K562 (cell line): ENCODE measurements around the gene GAGE2A. TPM values are rescaled to one million over a fixed set of nuclear protein-coding genes. Genes with fewer than 3 reads are reported as not detected.
"Not testable (repeated sequence)": the region's sequence is repeated elsewhere in the genome, so short reads cannot be mapped to it uniquely, and the experiment has no call there.

Experiments used
- ATAC-seq: fragments of 200-7000 bp; cut with Tn5 transposase; 3 replicates; pipeline ENCODE4 v1.9.1; 2020; ENCODE audit warnings: moderate library complexity
- Bru-seq: library from RNA; stranded (reverse); fragments of 400-500 nt; gene quantifications from one replicate; lab custom pipeline; 2021; lab: Mats Ljungman, UMichigan
- BruChase-seq, 2 experiments: library from RNA; stranded (reverse); fragments of 400-500 nt; gene quantifications; one replicate each; lab custom pipeline; 2021; lab: Mats Ljungman, UMichigan
- BruUV-seq: library from RNA; stranded (reverse); fragments of 400-500 nt; replicated peaks from 2 replicates; lab custom pipeline; 2021; lab: Mats Ljungman, UMichigan
- CTCF ChIA-PET: fragments of 300-600 bp; formaldehyde crosslinking; extraction: SDS; loops from one replicate; lab custom pipeline; 2021; ENCODE audit warnings: low intra/inter-chr PET ratio; lab: Yijun Ruan, JAX
- POLR2A ChIA-PET: fragments of 300-600, 350-650 bp; sonication (Branson Sonifier 250); formaldehyde crosslinking; extraction: SDS; loops from one replicate; lab custom pipeline; 2021; ENCODE audit warnings: antibody characterized with exemption, inconsistent platforms; lab: Yijun Ruan, JAX
- DNase-seq, 4 experiments: peaks; one replicate each; pipeline versions ENCODE4 v3.0.0 to v3.0.0-alpha.2; 2011 to 2018; ENCODE audit warnings: low spot score in 3 of 4, mixed read lengths in 3 of 4; ENCODE audit errors: extremely low read depth in 1 of 4
- FAIRE-seq: peaks from 2 replicates; lab custom pipeline; 2011; peaks lifted over from hg19 to GRCh38; lab: Jason Lieb, UNC
- H2AFZ ChIP-seq: 2 replicates; pipeline ENCODE4 v1.6.0; 2011; ENCODE audit warnings: low read depth, low read length, control low read depth, inconsistent platforms
- H3K27ac ChIP-seq: fragments of 200-600 bp; 3 replicates; pipeline ENCODE4 v1.8.0; 2011; ENCODE audit warnings: low read depth, mild to moderate bottlenecking, control low read depth, inconsistent platforms, low read length, moderate library complexity, mixed read lengths; ENCODE audit errors: extremely low read depth
- H3K27me3 ChIP-seq, 2 experiments: fragments of 300-600 bp in 1 of 2; 2 replicates in 1 of 2; 3 replicates in 1 of 2; pipeline versions ENCODE4 v1.6.0 to v1.8.0; 2011; ENCODE audit warnings: inconsistent platforms in 2 of 2, low read length in 2 of 2, mild to moderate bottlenecking in 1 of 2, mixed read lengths in 1 of 2, moderate library complexity in 1 of 2; ENCODE audit not compliant: control insufficient read depth in 2 of 2, insufficient read depth in 2 of 2
- H3K36me3 ChIP-seq: fragments of 300-600 bp; 3 replicates; pipeline ENCODE4 v1.8.0; 2011; ENCODE audit warnings: mild to moderate bottlenecking, low read length, inconsistent platforms; ENCODE audit not compliant: control insufficient read depth, insufficient read depth
- H3K4me1 ChIP-seq, 2 experiments: fragments of 200-600 bp in 1 of 2; replicated peaks in 1 of 2; 2 replicates in 1 of 2; 3 replicates in 1 of 2; pipeline versions ENCODE4 v1.5.1 to v1.8.0; 2011; ENCODE audit warnings: inconsistent platforms in 2 of 2, low read length in 2 of 2, mild to moderate bottlenecking in 1 of 2, mixed read lengths in 1 of 2, moderate library complexity in 1 of 2; ENCODE audit not compliant: control insufficient read depth in 2 of 2, insufficient read depth in 2 of 2
- H3K4me2 ChIP-seq: 2 replicates; pipeline ENCODE4 v1.6.1; 2011; ENCODE audit warnings: low read length, control low read depth, inconsistent platforms, mixed read lengths; ENCODE audit not compliant: insufficient read depth
- H3K4me3 ChIP-seq: fragments of 200-600 bp; sonication (generic), shearing (Covaris generic); 2 replicates; pipeline ENCODE4 v1.5.1; 2016; ENCODE audit warnings: control low read depth, inconsistent platforms
- H3K79me2 ChIP-seq: fragments of 200-600 bp; 3 replicates; pipeline ENCODE4 v1.8.0; 2011; ENCODE audit warnings: low read length, inconsistent platforms; ENCODE audit not compliant: control insufficient read depth, insufficient read depth
- H3K9ac ChIP-seq, 2 experiments: 2 replicates each; pipeline versions ENCODE4 v1.6.0 to v1.6.1; 2011; ENCODE audit warnings: low read depth in 2 of 2, low read length in 2 of 2, control low read depth in 1 of 2, inconsistent platforms in 1 of 2, mild to moderate bottlenecking in 1 of 2, mixed read lengths in 1 of 2; ENCODE audit not compliant: insufficient read depth in 1 of 2
- H3K9me1 ChIP-seq: one replicate; pipeline ENCODE4 v1.6.0; 2011; ENCODE audit warnings: inconsistent platforms, mild to moderate bottlenecking, low read length, moderate library complexity; ENCODE audit not compliant: control insufficient read depth, insufficient read depth
- H3K9me3 ChIP-seq: replicated peaks from 2 replicates; pipeline ENCODE4 v1.5.1; 2011; ENCODE audit warnings: low read depth, low read length, inconsistent platforms; ENCODE audit not compliant: control insufficient read depth, insufficient read depth
- H4K20me1 ChIP-seq: replicated peaks from 2 replicates; pipeline ENCODE4 v1.6.1; 2011; ENCODE audit warnings: low read length, inconsistent platforms, mixed read lengths; ENCODE audit not compliant: control insufficient read depth, insufficient read depth
- WGBS: fragments of 100-300 bp; shearing (Covaris generic); methylation state at CpG from one replicate; pipeline ENCODE4 v1.1.6; 2016; ENCODE audit warnings: low coverage, mixed read lengths; ENCODE audit not compliant: insufficient coverage; ENCODE audit errors: missing lambda C conversion rate; 5-methylcytosine and 5-hydroxymethylcytosine counted together
- in situ Hi-C: fragments of 300-500 bp; cut with MboI; formaldehyde crosslinking; loops from 4 replicates; pipeline ENCODE4 v1.15.0; 2018; ENCODE audit warnings: inconsistent platforms, mixed read lengths
- intact Hi-C: fragments of 100-400 bp; cut with micrococcal nuclease; formaldehyde crosslinking; loops from 2 replicates; pipeline ENCODE4 v1.14.2; 2022
- long read RNA-seq, 3 experiments: library from polyadenylated mRNA in 2 of 3; library from RNA in 1 of 3; unstranded in 2 of 3; stranded (forward) in 1 of 3; transcript quantifications; one replicate each; pipeline ENCODE4 v2.0.0, GENCODE V29; 2019 to 2022
- polyA minus RNA-seq, 3 experiments: library from RNA; depleted of rRNA, polyadenylated mRNA; stranded (reverse); fragments of >200 nt; gene quantifications; 2 replicates each; pipeline ENCODE4 v1.2.3, GENCODE V29; 2011
- polyA plus RNA-seq, 8 experiments: library from polyadenylated mRNA; depleted of rRNA in 4 of 8; stranded (reverse) in 5 of 8; unstranded in 3 of 8; fragments of >200 nt; fragmentation: Nextera tagmentation in 2 of 8; fragmentation: Illumina TruSeq in 1 of 8; extraction: Ambion mirVana in 2 of 8; extraction: Trizol in 1 of 8; gene quantifications; 2 replicates each; pipeline versions ENCODE4 v1.2.1 to v1.2.3, GENCODE V29; 2011 to 2014; ENCODE audit warnings: inconsistent platforms in 1 of 8, missing spikeins in 1 of 8
- total RNA-seq, 7 experiments: library from RNA; depleted of rRNA in 6 of 7; stranded (reverse); fragments of >200 nt in 6 of 7; fragmentation: Illumina TruSeq in 2 of 7; extraction: Trizol in 2 of 7; gene quantifications; 2 replicates each; pipeline versions ENCODE4 v1.2.1 to v1.2.3, GENCODE V29; 2011 to 2021; ENCODE audit warnings: low replicate concordance in 1 of 7

Gene GAGE2A
- total RNA-seq (2011; cell fraction: chromatin; rRNA removed; ENCODE audit: low replicate concordance), result not detected in 2 replicates
- total RNA-seq (2011; cell fraction: nucleolus; rRNA removed), result 4.7 and 5.4 TPM in 2 replicates
- 3.7 TPM in 1 of 2 replicates, not detected in the other for total RNA-seq (2011; cell fraction: nucleoplasm; rRNA removed)
- 23.7 and 90.7 TPM in 2 replicates for total RNA-seq (2014; rRNA removed)
- 81.1 and 105 TPM in 2 replicates for total RNA-seq (2014; rRNA removed; fragmentation: Illumina TruSeq; extraction: Trizol)
- 68.2 and 72.4 TPM in 2 replicates for total RNA-seq (2015; rRNA removed; fragmentation: Illumina TruSeq; extraction: Trizol)
- total RNA-seq (2021), result 583 and 588 TPM in 2 replicates
- polyA plus RNA-seq (2011; rRNA removed), result 36.1 and 85.8 TPM in 2 replicates
- 29.3 and 51.3 TPM in 2 replicates for polyA plus RNA-seq (2011; cell fraction: cytosol; rRNA removed)
- 9.4 and 10.3 TPM in 2 replicates for polyA plus RNA-seq (2011; cell fraction: nucleus; rRNA removed)
- polyA plus RNA-seq (2012), result 73.0 and 308 TPM in 2 replicates
- polyA plus RNA-seq (2014; fragmentation: Illumina TruSeq; extraction: Trizol), result 32.4 and 37.7 TPM in 2 replicates
- 10 to 100 TPM; 84.6 to 84.9 TPM for polyA plus RNA-seq (2014; fragmentation: Nextera tagmentation; extraction: Ambion mirVana)
- 2.7 and 6.0 TPM in 2 replicates for polyA plus RNA-seq (2014; rRNA removed)
- 5.0 and 16.5 TPM in 2 replicates for polyA minus RNA-seq (2011; rRNA and poly(A)+ RNA removed)
- 11.3 and 35.3 TPM in 2 replicates for polyA minus RNA-seq (2011; cell fraction: cytosol; rRNA and poly(A)+ RNA removed)
- 1.3 and 2.6 TPM in 2 replicates for polyA minus RNA-seq (2011; cell fraction: nucleus; rRNA and poly(A)+ RNA removed)
- Bru-seq, nascent RNA, result percentile 95 among the genes with signal in this experiment
- BruChase-seq, experiment 1, labeled RNA remaining after a 2-hour chase, result percentile 93 among the genes with signal in this experiment
- percentile 94 among the genes with signal in this experiment for BruChase-seq, experiment 2, labeled RNA remaining after a 6-hour chase
- long read RNA-seq, experiment 1, transcript GAGE2A-201 (5 exons, 528 nt), result major isoform, 699 of 810 reads
- long read RNA-seq, experiment 1, partial matches to known transcripts, result 107 of 810 reads
- long read RNA-seq, experiment 1, other reads (novel, unspliced or antisense), result 4 of 810 reads
- long read RNA-seq, experiment 2, transcript GAGE2A-201 (5 exons, 528 nt), result major isoform, 264 of 334 reads
- long read RNA-seq, experiment 2, partial matches to known transcripts, result 11 of 334 reads
- long read RNA-seq, experiment 2, other reads (novel, unspliced or antisense), result 59 of 334 reads
- long read RNA-seq, experiment 3, transcript GAGE2A-201 (5 exons, 528 nt), result major isoform, 526 of 535 reads
- long read RNA-seq, experiment 3, partial matches to known transcripts, result 0 of 535 reads
- long read RNA-seq, experiment 3, other reads (novel, unspliced or antisense), result 9 of 535 reads

- H3K79me2 ChIP-seq, ATAC-seq, BruUV-seq, H4K20me1 ChIP-seq, H3K4me1 ChIP-seq, H3K9me1 ChIP-seq, H3K27ac ChIP-seq, intact Hi-C loops, H2AFZ ChIP-seq, FAIRE-seq, DNase-seq, H3K9me3 ChIP-seq, H3K27me3 ChIP-seq, CTCF ChIA-PET, POLR2A ChIA-PET, in situ Hi-C loops, H3K36me3 ChIP-seq: not testable (repeated sequence)
- Histone ChIP-seq H3K4me3 (peak within 1 kb of the TSS; percentile 39), H3K4me2 (peak within 1 kb of the TSS; percentile 48; the same call in 1 of the 2 replicates), H3K9ac (peak within 1 kb of the TSS; percentile 20 to 86; a peak in 1 of 4 replicates)
- WGBS, result no CpG with 5 or more reads among the region's 16 CpGs
Measured at GRCh38 chrX:49589196-49589595, at the start of gene GAGE2A. GAGE2A (plus strand) TSS chrX:49589496; CDS start chrX:49590651, 1,155 bp downstream.

DNA sequence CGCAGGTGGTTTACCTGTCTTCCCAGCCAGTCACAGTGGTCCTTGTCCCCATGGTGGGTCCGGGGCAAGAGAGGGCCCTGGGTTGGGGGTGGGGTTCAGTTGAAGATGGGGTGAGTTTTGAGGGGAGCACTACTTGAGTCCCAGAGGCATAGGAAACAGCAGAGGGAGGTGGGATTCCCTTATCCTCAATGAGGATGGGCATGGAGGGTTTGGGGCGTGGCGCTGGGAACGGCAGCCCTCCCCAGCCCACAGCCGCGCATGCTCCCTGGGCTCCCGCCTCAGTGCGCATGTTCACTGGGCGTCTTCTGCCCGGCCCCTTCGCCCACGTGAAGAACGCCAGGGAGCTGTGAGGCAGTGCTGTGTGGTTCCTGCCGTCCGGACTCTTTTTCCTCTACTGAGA lies 47.9 kb upstream of the GAGE2A start, which contains the start of gene GAGE12D:
TSS of gene GAGE12D (plus strand) at position 301 of the 400 bp plus-strand sequence. CDS start 1,155 bp downstream, outside the sequence.
- WGBS, result no CpG with 5 or more reads among the region's 16 CpGs
- H3K36me3 ChIP-seq, H3K4me1 ChIP-seq, H3K9me1 ChIP-seq, H3K4me2 ChIP-seq, H3K79me2 ChIP-seq, H3K27me3 ChIP-seq, BruUV-seq, H3K9ac ChIP-seq, POLR2A ChIA-PET, H3K9me3 ChIP-seq, intact Hi-C loops, FAIRE-seq, H3K4me3 ChIP-seq, DNase-seq, H2AFZ ChIP-seq, ATAC-seq, H3K27ac ChIP-seq, CTCF ChIA-PET, H4K20me1 ChIP-seq: not testable (repeated sequence)
- in situ Hi-C loops, result loop anchor here (25.0 kb wide), 1 partner anchor 96 kb away; no protein-coding TSS in a partner anchor

GRCh38 chrX:49550989-49551388 lies 38.3 kb upstream of the GAGE2A start, which contains the start of gene GAGE12E:
GAGE12E (plus strand) TSS chrX:49551289; CDS start chrX:49552444, 1,155 bp downstream.
- no CpG with 5 or more reads among the region's 16 CpGs for WGBS
- H3K27me3 ChIP-seq, in situ Hi-C loops, H3K27ac ChIP-seq, H3K79me2 ChIP-seq, H2AFZ ChIP-seq, CTCF ChIA-PET, H4K20me1 ChIP-seq, H3K4me2 ChIP-seq, intact Hi-C loops, H3K9me1 ChIP-seq, FAIRE-seq, H3K4me3 ChIP-seq, POLR2A ChIA-PET, H3K9me3 ChIP-seq, H3K9ac ChIP-seq, ATAC-seq, H3K36me3 ChIP-seq, DNase-seq, H3K4me1 ChIP-seq: not testable (repeated sequence)
- TSS peak; percentile 97 for BruUV-seq
